ENCODE data around the gene BGN.

DNA sequence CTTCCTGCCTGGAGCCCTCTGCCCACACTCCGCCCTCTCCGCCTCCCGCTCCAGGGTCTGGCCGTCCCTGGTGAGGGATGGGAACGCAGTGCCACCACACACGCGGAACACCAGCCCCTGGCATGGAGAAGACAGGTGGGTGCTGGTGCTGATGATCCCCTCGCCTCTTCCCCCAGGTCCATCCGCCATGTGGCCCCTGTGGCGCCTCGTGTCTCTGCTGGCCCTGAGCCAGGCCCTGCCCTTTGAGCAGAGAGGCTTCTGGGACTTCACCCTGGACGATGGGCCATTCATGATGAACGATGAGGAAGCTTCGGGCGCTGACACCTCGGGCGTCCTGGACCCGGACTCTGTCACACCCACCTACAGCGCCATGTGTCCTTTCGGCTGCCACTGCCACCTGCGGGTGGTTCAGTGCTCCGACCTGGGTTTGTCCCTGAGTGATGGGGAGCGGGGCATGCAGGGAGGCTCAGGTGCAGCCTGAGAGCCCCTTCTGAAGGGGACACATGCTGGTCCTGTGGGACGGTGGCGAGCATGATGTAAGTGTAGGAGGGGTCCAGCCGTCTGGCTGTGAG, 9.8 kb downstream of the BGN start:
- TF ChIP-seq, protein P1, sequence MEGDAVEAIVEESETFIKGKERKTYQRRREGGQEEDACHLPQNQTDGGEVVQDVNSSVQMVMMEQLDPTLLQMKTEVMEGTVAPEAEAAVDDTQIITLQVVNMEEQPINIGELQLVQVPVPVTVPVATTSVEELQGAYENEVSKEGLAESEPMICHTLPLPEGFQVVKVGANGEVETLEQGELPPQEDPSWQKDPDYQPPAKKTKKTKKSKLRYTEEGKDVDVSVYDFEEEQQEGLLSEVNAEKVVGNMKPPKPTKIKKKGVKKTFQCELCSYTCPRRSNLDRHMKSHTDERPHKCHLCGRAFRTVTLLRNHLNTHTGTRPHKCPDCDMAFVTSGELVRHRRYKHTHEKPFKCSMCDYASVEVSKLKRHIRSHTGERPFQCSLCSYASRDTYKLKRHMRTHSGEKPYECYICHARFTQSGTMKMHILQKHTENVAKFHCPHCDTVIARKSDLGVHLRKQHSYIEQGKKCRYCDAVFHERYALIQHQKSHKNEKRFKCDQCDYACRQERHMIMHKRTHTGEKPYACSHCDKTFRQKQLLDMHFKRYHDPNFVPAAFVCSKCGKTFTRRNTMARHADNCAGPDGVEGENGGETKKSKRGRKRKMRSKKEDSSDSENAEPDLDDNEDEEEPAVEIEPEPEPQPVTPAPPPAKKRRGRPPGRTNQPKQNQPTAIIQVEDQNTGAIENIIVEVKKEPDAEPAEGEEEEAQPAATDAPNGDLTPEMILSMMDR (conservative IDR thresholded peaks at IDR 0.05) = no peak
- TF ChIP-seq EZH2 (IDR thresholded peaks at IDR 0.05; ENCODE audit: low read depth) = no peak
